NCI-H345 treated with DMSO at 0.1 percent for 48 hours (cell line): Measurements from ENCODE around the gene H6PD.

Experiments used
- DNase-seq: peaks from one replicate; lab custom pipeline; 2025; ENCODE audit not compliant: unreplicated experiment; lab: John Stamatoyannopoulos, UW

H6PD gene

GRCh38 chr1:9207086-9207485 is 27.5 kb upstream of the H6PD start:
- no peak for DNase-seq

DNA sequence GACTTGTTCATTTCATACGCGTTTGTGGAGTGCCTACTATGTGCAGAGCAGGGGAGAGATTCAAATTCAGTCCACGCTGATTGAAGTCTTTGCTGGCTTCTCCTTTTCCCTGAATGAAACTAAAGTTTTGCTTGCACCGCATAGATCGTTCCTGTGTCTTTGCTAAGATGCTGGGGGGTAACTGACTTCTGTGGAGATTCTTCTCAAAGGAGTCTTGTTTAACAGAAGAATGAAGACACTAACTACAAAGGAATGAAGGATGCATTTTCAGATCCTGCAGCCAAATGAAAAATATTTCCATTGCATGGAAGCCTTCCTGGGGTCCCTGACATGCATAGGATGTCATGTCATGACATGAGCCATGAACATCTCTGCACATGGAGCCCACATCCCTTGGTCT is 26.9 kb upstream of the H6PD start:
- DNase-seq, result no peak

GRCh38 chr1:9211291-9211811 is 23.2 kb upstream of the H6PD start:
- DNase-seq, result no peak

GRCh38 chr1:9212735-9213134 is 21.8 kb upstream of the H6PD start:
- no peak for DNase-seq

DNA sequence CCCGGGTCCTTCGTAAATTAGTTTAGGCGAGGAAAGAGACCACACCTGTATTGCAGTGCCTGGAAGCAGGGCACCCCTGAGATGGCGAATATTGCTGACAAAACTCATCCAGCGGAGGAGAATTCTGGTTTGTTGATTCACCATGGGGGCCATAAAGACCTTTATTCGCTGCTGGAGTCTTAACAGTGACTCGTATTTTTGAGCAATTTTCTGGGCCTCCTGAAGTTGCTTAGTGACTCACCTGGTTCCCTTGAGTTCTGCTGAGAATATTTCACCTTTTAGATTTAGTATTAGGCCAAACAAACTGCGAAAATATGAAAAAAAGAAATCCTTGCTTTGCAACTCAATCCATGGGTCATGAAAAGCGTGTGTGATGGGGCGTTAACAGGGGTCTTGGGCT is 20.6 kb upstream of the H6PD start:
- no peak for DNase-seq

GRCh38 chr1:9218917-9219316 is 15.7 kb upstream of the H6PD start:
- DNase-seq, result no peak

- no peak for DNase-seq
These were observed 11.5 kb upstream of the H6PD start for GRCh38 chr1:9222846-9223625.

DNA sequence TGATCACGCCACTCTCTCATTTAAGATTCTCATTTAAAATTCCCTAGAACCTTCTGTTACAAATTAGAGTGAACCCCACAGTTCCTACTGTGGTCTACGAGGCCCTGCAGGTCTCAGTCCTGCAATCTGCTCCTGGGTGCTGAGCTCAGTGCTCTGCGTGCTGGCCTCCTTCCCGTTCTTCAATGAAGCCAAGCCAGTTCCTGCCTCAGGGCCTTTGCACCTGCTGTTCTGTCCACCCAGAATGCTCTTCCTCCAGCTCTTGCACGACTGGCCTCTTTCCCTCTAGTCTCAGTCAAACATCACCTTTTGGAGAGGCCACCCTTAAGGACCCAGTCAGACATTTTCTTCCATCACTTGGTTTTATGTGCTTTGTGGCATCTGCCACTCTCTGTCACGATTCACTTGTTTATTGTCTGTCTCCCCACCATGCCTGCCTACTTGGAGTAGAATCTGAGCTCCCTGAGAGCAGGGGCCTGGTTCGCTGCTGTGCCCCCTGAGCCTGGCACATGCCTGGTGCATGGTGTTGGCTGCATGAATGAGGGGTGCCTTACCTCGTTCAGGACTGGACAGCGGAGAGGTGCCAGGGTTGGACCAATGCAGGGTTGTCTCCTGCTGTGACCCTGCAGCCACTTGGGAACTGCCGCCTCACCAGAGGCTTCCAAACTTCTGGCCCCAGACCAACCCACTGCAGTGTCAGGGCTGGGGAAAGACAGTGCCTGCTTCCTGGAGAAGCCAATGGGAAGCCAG is 9.7 kb upstream of the H6PD start:
- DNase-seq, result no peak

GRCh38 chr1:9225411-9225785 is 9.2 kb upstream of the H6PD start:
- no peak for DNase-seq

DNA sequence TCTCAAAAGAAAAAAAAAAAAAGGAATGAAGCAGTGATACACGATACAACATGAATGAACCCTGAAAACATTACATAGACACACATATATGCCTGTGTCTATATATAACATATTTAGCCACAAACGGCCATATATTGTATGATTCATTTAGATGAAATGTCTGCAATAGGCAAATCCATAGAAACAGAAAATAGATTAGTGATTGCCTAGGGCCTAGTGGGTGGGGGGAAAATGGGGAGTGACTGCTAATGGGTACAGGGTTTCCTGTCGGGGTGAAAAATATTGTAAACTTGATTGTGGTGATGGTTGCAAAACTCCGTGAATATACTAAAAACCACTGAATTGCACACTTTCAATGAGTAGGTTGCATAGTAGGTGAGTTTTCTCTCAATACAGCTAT is 6.0 kb upstream of the H6PD start:
- no peak for DNase-seq

DNA sequence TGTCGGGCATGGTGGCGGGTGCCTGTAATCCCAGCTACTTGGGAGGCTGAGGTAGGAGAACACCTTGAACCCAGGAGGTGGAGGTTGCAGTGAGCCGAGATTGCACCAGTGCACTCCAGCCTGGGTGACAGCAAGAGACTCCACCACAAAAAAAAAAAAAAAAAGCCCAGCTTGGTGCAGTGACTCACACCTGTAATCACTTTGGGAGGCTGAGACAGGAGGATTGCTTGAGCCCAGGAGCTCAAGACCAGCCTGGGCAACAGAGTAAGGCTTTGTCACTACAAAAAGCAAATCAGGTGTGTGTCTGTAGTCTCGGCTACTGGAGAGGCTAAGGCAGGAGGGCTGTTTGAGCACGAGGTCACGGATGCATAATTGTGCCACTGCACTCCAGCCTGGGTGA is 5.0 kb upstream of the H6PD start:
- DNase-seq, result no peak

GRCh38 chr1:9230869-9231533 is 3.6 kb upstream of the H6PD start:
- no peak for DNase-seq

DNA sequence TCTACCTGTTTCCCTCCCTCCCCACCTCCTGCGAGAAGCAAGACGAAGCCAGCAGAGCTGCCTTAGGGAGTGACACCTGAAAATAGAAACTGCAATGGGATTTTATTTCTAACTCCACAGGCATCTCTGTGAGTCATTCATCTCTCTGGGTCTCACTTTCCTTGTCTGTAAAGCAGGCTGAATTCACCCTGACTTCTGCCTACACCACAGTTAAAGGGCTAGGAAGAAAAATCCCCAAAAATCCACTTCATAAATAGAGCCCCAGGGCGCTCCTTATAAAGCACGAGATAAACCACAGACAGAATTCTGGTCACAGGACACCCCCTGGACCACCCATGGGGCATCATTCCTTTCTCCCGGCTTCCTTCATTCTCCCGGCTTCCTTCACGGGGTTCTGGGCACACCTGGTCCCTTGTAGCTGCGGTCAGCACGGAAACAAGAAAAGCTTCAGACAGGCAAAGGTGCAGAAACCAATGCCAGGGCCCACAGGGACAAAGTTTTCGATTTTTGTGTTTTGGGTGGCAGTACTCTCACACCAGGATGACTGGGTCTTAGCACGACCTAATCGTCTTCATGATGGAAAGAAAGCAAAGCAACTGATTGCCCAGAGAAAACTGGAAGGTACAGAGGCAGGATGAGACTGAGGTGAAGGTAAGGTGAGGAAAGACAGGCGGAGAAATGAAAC is 2.8 kb upstream of the H6PD start:
- DNase-seq, result no peak

- no peak for DNase-seq
These were observed 1.2 kb upstream of the H6PD start for GRCh38 chr1:9233241-9233941.

DNA sequence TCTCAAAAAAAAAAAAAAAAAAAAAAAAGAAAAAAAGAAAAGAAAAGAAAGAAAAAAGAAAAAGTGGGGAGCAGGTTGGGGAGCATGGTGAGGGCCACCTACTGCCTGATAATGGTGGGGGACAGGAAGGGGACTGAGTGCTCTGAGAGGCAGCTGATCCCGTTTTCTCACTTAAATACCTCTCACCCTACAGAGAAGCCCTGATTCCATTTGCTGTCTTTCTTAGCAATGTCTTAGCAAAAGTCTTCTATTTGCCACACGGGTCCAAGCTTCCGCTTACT is 692 bp upstream of the H6PD start:
- DNase-seq, result no peak

- peak; percentile 15 for DNase-seq
These were observed 504 bp downstream of the H6PD start for GRCh38 chr1:9235096-9235459.

DNA sequence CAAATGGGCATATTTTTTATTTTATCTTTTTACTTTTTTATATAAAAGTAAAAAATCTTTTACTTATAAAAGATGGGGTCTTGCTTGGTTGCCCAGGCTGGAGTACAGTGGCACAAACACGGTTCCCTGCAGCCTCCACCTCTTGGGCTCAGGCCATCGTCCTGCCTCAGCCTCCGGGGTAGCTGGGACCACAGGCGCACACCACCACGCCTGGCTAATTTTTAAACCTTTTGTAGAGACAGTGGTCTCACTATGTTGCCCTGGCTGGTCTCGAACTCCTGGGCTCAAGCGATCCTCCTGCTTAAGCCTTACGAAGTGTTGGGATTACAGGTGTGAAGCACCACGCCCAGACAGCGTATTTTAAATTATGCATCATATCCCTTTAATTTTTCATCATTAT is 986 bp downstream of the H6PD start:
- no peak for DNase-seq

- DNase-seq, result no peak
These were observed 3.6 kb downstream of the H6PD start for GRCh38 chr1:9238134-9238533.

- DNase-seq, result no peak
These were observed 4.0 kb downstream of the H6PD start for GRCh38 chr1:9238550-9238949.

DNA sequence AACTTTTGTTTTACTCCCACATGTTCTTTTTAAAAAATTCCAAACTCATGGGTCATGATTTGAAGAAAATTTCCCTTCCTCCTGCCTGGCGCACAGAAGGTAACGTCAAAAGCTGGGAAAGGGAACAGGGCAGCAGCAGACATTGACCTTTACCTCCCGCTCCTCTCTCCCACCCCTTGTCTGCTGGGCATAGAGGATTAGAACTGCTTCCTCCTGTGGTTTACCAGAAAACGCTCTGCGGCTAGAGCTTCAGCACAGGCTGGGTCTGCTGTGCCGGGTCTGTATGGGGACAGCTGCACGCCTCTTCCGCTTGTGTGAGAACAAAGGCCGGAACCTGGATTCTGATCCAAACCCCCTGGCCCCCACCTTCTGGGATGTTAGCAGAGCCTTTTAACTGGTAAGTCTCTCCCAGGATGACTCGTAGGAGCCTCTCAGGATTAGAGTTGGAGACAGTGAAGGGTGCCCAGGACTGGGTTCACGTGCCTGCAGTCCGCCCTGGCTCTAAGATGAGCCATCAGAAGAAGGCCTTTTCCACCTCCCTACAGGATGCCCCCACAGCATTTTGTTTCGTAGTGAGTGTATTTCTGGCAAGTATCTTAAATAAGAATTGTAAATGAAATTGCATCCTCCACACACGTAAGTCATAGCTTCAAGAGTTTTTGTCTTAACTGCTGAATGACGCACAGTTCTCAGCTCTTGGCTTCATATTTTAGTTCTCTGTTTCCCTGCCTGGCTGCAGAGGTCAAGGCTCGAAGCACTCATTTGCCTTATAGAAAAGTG is 5.2 kb downstream of the H6PD start:
- no peak for DNase-seq
